Liver (tissue), 3 donors: ENCODE results near the gene SETBP1.

ENCODE experiments used
- EGR1 ChIP-seq, 2 donors: IDR thresholded peaks; 2 replicates each; pipeline ENCODE4 v1.6.1; 2016 to 2018; ENCODE audit warnings: antibody characterized with exemption in 2 of 2, low read depth in 2 of 2
- FOXA1 ChIP-seq: IDR thresholded peaks from 2 replicates; pipeline ENCODE4 v1.6.1; 2016; ENCODE audit warnings: antibody characterized with exemption
- GABPA ChIP-seq, 2 donors: IDR thresholded peaks in 1 of 2; conservative IDR thresholded peaks in 1 of 2; 2 replicates each; pipeline ENCODE4 v1.6.1; 2016; ENCODE audit warnings: antibody characterized with exemption in 2 of 2, mild to moderate bottlenecking in 1 of 2, moderate library complexity in 1 of 2
- HNF4G ChIP-seq: IDR thresholded peaks from 2 replicates; pipeline ENCODE4 v1.6.1; 2016; ENCODE audit warnings: antibody characterized with exemption
- JUND ChIP-seq, 2 donors: IDR thresholded peaks; 2 replicates each; pipeline ENCODE4 v1.6.1; 2016; ENCODE audit warnings: antibody characterized with exemption in 2 of 2
- RAD21 ChIP-seq, 2 donors: IDR thresholded peaks; 2 replicates each; pipeline ENCODE4 v1.6.1; 2016; ENCODE audit warnings: antibody characterized with exemption in 2 of 2, mild to moderate bottlenecking in 2 of 2
- RXRA ChIP-seq, 2 donors: IDR thresholded peaks; 2 replicates each; pipeline ENCODE4 v1.6.1; 2017 to 2018; ENCODE audit warnings: antibody characterized with exemption in 2 of 2, mild to moderate bottlenecking in 1 of 2
- SP1 ChIP-seq: IDR thresholded peaks from 2 replicates; pipeline ENCODE4 v1.6.1; 2018; ENCODE audit warnings: antibody characterized with exemption, mild to moderate bottlenecking
- TAF1 ChIP-seq: conservative IDR thresholded peaks from 2 replicates; pipeline ENCODE4 v1.6.1; 2016; ENCODE audit warnings: antibody characterized with exemption, mild to moderate bottlenecking
- YY1 ChIP-seq: IDR thresholded peaks from 2 replicates; pipeline ENCODE4 v1.6.1; 2016; ENCODE audit warnings: antibody characterized with exemption, mild to moderate bottlenecking
- TF ChIP-seq, protein P1 (sequence below): fragments of 150-350 bp; IDR thresholded peaks from 2 replicates; pipeline ENCODE4 v1.5.1; 2017; ENCODE audit warnings: improper control_type of control experiment, low read depth, low read length; ENCODE audit not compliant: missing input control
- TF ChIP-seq, protein P2 (sequence below): IDR thresholded peaks from 2 replicates; pipeline ENCODE4 v1.6.1; 2016; ENCODE audit warnings: antibody characterized with exemption, mild to moderate bottlenecking
- TF ChIP-seq, protein P3 (sequence below): IDR thresholded peaks from 2 replicates; pipeline ENCODE4 v1.6.1; 2016; ENCODE audit warnings: antibody characterized with exemption
- TF ChIP-seq, protein P4 (sequence below): IDR thresholded peaks from 2 replicates; pipeline ENCODE4 v1.6.1; 2016; ENCODE audit warnings: antibody characterized with exemption
- donor health status: healthy.
- donor health status: healthy.

DNA sequence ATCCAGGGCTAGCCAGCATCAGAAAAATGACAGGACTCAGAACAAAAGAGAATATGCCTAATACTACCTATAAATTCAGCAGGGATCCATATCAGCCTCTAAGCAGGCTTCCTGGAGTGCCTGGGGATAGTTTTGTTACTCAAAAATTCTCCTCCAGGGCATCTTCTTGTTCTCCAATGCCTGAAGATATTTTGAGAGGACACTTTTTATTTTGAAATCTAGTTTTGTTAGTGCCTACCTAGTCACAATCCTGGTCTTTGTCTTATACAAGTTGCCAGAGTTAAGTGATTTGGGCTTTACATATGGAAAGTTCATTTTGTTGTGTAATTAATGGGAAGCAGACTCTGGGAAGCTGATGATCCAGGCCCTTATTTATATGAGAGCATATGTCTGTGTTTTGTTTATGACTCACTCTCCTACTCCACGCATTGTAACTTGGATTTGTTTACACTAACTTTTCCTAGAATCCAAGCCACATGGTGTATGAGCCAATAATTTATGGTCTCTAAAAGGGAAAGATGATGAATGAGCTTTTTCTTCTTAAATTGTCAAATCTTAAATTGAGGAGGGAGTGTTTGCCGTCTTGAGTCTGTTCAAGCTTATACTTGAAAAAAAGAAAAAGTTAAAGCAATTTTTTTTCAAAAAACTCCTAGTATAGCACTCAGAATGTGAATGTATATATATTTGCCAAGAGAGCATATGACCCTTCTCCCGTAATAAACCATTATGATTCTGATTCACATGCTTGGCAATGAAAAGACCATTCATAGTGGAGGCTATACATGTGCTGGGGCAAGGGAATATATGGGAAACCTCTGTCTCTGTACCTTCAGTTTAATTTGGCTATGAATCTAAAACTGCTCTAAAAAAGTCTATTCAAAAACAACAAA is 370.3 kb downstream of the SETBP1 start:
- TF ChIP-seq, protein P1, sequence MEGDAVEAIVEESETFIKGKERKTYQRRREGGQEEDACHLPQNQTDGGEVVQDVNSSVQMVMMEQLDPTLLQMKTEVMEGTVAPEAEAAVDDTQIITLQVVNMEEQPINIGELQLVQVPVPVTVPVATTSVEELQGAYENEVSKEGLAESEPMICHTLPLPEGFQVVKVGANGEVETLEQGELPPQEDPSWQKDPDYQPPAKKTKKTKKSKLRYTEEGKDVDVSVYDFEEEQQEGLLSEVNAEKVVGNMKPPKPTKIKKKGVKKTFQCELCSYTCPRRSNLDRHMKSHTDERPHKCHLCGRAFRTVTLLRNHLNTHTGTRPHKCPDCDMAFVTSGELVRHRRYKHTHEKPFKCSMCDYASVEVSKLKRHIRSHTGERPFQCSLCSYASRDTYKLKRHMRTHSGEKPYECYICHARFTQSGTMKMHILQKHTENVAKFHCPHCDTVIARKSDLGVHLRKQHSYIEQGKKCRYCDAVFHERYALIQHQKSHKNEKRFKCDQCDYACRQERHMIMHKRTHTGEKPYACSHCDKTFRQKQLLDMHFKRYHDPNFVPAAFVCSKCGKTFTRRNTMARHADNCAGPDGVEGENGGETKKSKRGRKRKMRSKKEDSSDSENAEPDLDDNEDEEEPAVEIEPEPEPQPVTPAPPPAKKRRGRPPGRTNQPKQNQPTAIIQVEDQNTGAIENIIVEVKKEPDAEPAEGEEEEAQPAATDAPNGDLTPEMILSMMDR: no peak
- TF ChIP-seq GABPA (IDR thresholded peaks at IDR 0.05 in 1 of 2, conservative IDR thresholded peaks at IDR 0.05 in 1 of 2) (no peak), RAD21 (IDR thresholded peaks at IDR 0.05) (no peak), YY1 (no peak), TAF1 (no peak), JUND (IDR thresholded peaks at IDR 0.05) (no peak), SP1 (no peak), RXRA (IDR thresholded peaks at IDR 0.05) (no peak), HNF4G (no peak), EGR1 (IDR thresholded peaks at IDR 0.05; ENCODE audit: low read depth in 2 of 2) (no peak), FOXA1 (no peak)
- TF ChIP-seq, protein P2, sequence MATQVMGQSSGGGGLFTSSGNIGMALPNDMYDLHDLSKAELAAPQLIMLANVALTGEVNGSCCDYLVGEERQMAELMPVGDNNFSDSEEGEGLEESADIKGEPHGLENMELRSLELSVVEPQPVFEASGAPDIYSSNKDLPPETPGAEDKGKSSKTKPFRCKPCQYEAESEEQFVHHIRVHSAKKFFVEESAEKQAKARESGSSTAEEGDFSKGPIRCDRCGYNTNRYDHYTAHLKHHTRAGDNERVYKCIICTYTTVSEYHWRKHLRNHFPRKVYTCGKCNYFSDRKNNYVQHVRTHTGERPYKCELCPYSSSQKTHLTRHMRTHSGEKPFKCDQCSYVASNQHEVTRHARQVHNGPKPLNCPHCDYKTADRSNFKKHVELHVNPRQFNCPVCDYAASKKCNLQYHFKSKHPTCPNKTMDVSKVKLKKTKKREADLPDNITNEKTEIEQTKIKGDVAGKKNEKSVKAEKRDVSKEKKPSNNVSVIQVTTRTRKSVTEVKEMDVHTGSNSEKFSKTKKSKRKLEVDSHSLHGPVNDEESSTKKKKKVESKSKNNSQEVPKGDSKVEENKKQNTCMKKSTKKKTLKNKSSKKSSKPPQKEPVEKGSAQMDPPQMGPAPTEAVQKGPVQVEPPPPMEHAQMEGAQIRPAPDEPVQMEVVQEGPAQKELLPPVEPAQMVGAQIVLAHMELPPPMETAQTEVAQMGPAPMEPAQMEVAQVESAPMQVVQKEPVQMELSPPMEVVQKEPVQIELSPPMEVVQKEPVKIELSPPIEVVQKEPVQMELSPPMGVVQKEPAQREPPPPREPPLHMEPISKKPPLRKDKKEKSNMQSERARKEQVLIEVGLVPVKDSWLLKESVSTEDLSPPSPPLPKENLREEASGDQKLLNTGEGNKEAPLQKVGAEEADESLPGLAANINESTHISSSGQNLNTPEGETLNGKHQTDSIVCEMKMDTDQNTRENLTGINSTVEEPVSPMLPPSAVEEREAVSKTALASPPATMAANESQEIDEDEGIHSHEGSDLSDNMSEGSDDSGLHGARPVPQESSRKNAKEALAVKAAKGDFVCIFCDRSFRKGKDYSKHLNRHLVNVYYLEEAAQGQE: no peak
- TF ChIP-seq, protein P3, sequence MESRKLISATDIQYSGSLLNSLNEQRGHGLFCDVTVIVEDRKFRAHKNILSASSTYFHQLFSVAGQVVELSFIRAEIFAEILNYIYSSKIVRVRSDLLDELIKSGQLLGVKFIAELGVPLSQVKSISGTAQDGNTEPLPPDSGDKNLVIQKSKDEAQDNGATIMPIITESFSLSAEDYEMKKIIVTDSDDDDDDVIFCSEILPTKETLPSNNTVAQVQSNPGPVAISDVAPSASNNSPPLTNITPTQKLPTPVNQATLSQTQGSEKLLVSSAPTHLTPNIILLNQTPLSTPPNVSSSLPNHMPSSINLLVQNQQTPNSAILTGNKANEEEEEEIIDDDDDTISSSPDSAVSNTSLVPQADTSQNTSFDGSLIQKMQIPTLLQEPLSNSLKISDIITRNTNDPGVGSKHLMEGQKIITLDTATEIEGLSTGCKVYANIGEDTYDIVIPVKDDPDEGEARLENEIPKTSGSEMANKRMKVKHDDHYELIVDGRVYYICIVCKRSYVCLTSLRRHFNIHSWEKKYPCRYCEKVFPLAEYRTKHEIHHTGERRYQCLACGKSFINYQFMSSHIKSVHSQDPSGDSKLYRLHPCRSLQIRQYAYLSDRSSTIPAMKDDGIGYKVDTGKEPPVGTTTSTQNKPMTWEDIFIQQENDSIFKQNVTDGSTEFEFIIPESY: no peak
- TF ChIP-seq, protein P4, sequence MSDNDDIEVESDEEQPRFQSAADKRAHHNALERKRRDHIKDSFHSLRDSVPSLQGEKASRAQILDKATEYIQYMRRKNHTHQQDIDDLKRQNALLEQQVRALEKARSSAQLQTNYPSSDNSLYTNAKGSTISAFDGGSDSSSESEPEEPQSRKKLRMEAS: no peak
